T-helper 2 cell treated with Interferon-gamma antibody and Interleukin-4, amounts not matched to agents 5 μg/mL and 100 μg/mL, for 36 hours (primary cell): ENCODE data around the gene XKR7.
A peak's percentile ranks its signal among the peaks of the same experiment; 100 is the strongest.

Experiments
- DNase-seq: peaks from one replicate; pipeline ENCODE4 v3.0.0; 2021; ENCODE audit warnings: low spot score
- H3K27ac Mint-ChIP-seq: one replicate; pipeline ENCODE4 v1.8.0; 2021; ENCODE audit warnings: mild to moderate bottlenecking, mixed read lengths
- H3K27me3 Mint-ChIP-seq: one replicate; pipeline ENCODE4 v1.8.0; 2021; ENCODE audit warnings: low read depth, mixed read lengths
- H3K36me3 Mint-ChIP-seq: one replicate; pipeline ENCODE4 v1.8.0; 2021; ENCODE audit warnings: low read depth, mixed read lengths
- H3K4me1 Mint-ChIP-seq: one replicate; pipeline ENCODE4 v1.8.0; 2021; ENCODE audit warnings: low read depth, mixed read lengths
- H3K4me3 Mint-ChIP-seq: one replicate; pipeline ENCODE4 v1.8.0; 2022; ENCODE audit warnings: mild to moderate bottlenecking, moderate library complexity, mixed read lengths
- H3K9me3 Mint-ChIP-seq: one replicate; pipeline ENCODE4 v1.8.0; 2021; ENCODE audit warnings: mixed read lengths

XKR7 gene

DNA sequence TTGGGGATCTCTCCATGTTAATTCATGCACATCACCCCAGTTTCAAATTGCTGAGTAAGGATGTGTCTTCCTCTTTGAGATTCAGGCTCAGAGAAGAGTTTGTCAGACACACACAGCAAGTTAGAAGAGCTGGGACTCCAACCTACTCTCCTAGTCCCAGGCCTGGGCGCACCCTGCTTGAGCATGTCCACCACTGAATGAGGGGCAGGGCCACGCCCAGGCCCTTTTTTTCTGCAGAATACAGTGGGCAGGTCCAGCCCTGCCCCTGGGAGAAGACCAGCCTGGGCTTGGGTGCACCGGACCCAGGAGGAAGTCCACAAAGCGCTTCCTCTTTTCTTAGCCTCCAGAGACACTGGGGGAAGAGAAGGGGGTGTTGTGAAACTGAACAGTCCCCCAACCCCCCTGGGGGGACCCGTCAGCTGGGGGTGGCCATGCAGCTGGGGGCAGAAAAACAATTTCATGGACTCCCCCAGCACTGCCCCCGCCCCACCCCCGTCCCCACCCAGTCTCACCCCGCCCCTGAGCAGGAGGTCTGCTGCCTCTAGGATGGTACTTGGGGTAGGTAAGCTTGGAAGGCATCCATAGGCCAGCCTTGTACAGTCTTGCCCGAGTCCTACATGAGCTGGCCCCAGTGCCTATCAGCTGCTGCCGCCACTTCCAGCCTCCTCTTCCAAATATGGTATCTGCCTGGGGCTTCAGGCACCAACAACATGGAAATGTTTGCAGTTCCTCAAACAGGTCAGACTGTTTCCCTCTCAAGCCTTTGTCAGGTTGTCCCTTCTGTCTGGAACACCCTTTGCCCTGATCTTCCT is 72.4 kb downstream of the XKR7 start:
- Mint-ChIP-seq H3K27ac (no peak overlapping the region), H3K27me3 (peaks cover 39% of the 10 kb centered on the region), H3K4me1 (no peaks in the 10 kb centered on the region), H3K36me3 (no peaks in the 10 kb centered on the region), H3K4me3 (no peak overlapping the region), H3K9me3 (no peaks in the 10 kb centered on the region)
- no peak for DNase-seq

DNA sequence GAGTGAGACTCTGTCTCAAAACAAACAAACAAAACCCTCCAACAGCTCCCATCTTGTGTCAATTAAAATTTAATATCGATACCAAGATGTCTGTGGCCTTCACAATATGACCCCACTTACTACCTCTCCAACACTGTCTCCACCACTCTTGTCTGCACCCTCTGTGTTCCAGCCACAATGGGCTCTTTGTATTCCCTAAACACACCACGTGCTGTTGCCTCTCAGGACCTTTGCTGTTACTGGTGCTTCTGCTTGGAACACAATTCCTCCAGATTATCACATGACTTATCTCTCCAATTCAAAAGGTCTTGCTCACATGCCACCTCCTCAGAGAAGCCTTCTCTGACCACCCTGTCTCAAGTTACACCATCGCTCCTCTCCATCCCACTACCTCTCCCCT is 78.0 kb downstream of the XKR7 start:
- H3K9me3 Mint-ChIP-seq = no peaks in the 10 kb centered on the region
- DNase-seq = no peak
- no peaks in the 10 kb centered on the region for H3K36me3 Mint-ChIP-seq
- H3K4me1 Mint-ChIP-seq = peaks cover 2% of the 10 kb centered on the region
- H3K27ac Mint-ChIP-seq = no peak overlapping the region
- H3K4me3 Mint-ChIP-seq = no peak overlapping the region
- peaks cover 57% of the 10 kb centered on the region for H3K27me3 Mint-ChIP-seq

DNA sequence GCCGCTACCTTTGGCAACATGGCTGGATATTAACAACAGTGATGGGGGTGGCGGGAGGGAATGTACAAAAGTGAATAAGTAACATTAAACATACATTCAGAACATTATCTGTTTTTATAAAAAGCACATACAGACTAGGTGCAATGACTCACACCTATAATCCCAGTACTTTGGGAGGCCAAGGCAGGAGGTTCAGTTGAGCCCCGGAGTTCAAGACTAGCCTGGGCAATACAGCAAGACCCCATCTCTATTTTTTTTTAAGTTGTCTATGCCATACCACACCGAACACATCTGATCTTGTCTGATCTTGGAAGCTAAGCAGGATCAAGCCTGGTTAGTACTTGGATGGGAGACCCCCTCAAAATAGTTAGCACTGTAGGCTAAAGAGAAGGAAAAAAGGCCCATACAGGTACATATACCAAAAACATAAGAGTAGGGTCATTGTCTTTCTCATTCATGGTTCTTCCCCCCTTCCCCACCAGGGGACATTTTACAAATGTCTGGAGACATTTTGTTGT is 82.4 kb downstream of the XKR7 start:
- Mint-ChIP-seq H3K4me1 (peaks cover 14% of the 10 kb centered on the region), H3K27me3 (peaks cover 59% of the 10 kb centered on the region), H3K27ac (no peak overlapping the region), H3K9me3 (no peaks in the 10 kb centered on the region), H3K4me3 (no peak overlapping the region), H3K36me3 (peaks cover 2% of the 10 kb centered on the region)
- DNase-seq = no peak

DNA sequence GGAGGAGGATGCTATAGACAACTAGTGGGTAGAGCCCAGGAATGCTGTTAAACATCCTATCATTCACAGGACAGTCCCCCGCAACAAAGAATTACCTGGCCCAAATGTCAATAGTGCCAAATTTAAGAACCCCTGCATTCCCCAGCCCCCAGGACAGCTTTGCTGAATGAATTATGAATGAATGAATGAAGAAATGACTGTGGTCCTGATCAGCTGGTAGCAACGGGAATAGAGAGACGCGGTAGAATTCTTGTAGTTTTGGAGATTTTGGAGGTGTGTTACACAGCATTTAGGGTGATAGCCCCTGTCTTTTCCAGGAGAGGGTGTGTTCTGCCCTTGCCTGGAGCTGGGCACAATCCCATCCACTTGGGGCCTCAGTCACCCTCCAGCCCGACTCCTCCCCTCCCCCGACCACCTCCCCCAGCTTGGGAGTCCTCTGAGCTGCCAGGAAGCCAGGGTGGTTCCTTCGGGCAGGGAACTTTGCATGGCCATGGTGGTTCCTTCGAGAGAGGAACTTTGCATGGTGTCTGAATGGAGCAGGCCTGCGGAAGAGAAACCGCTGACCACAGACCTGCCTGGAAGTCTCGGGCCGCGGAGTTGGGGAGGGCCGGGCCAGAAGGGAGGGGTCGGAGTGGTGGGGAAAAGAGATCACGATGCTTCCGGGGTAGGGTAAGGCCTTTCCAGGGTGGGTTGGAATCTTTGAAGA is 83.1 kb downstream of the XKR7 start:
- peaks cover 14% of the 10 kb centered on the region for H3K4me1 Mint-ChIP-seq
- peaks cover 2% of the 10 kb centered on the region for H3K36me3 Mint-ChIP-seq
- H3K4me3 Mint-ChIP-seq = peak overlapping the region; percentile 51
- no peak for DNase-seq
- no peaks in the 10 kb centered on the region for H3K9me3 Mint-ChIP-seq
- H3K27me3 Mint-ChIP-seq = peaks cover 55% of the 10 kb centered on the region
- no peak overlapping the region for H3K27ac Mint-ChIP-seq

DNA sequence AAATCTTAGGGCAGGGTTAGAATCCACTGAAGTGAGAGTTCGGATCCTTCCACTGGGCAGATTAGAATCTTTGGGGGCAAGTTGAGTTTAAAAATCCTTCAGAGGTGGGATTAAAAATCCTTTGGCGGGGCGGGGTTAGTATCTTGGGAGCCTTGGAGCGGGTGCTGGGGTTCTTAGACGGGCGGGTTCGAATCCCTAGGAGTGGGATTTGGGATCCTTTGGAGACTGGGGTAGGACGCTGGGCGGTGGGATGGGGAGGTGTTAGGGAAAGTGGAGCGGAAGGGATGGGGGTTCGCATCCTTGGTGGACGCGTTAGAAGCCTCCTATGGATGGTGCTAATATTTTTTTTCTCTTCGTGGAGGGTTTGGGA is 83.8 kb downstream of the XKR7 start:
- Mint-ChIP-seq H3K27ac (no peak overlapping the region), H3K27me3 (peaks cover 52% of the 10 kb centered on the region), H3K9me3 (no peaks in the 10 kb centered on the region), H3K4me1 (peaks cover 14% of the 10 kb centered on the region), H3K4me3 (peak overlapping the region; percentile 51), H3K36me3 (peaks cover 2% of the 10 kb centered on the region)
- DNase-seq = no peak

DNA sequence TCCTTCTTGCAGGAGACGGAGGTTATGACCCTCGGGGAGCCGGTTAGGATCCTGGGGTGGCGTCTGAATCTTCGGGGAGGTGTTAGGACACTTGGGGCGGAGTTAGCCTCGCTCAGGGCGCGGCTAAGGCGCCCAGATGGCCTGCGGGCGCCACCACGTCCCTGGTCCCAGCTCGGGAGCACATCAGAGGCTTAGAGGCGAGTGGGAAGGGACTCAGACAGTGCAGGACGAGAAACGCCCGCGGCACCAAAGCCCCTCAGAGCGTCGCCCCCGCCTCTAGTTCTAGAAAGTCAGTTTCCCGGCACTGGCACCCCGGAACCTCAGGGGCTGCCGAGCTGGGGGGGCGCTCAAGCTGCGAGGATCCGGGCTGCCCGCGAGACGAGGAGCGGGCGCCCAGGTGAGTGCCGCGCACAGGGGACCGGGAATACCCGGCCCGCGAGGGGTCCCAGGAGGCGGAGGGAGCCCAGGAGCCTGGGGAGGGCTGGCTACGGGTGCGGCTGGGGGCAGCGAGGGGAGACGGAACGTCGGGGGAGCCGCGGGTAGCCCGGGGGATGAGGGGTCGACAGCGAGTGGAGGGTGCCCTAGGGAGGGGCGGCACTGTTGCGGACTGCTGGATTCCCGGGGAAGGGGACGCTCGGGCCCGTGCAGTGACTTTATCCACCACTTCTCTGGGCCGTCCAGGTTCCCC is 84.3 kb downstream of the XKR7 start, which contains the start of gene HCK:
Gene HCK (plus strand): TSS at position 153 of the 688 bp plus-strand sequence.
- peaks cover 52% of the 10 kb centered on the region for H3K27me3 Mint-ChIP-seq
- no peak within 1 kb of the TSS for H3K27ac Mint-ChIP-seq
- peaks cover 14% of the 10 kb centered on the region for H3K4me1 Mint-ChIP-seq
- no peak for DNase-seq
- no peaks in the 10 kb centered on the region for H3K9me3 Mint-ChIP-seq
- peak within 1 kb of the TSS; percentile 51 for H3K4me3 Mint-ChIP-seq
- H3K36me3 Mint-ChIP-seq = peaks cover 2% of the 10 kb centered on the region

DNA sequence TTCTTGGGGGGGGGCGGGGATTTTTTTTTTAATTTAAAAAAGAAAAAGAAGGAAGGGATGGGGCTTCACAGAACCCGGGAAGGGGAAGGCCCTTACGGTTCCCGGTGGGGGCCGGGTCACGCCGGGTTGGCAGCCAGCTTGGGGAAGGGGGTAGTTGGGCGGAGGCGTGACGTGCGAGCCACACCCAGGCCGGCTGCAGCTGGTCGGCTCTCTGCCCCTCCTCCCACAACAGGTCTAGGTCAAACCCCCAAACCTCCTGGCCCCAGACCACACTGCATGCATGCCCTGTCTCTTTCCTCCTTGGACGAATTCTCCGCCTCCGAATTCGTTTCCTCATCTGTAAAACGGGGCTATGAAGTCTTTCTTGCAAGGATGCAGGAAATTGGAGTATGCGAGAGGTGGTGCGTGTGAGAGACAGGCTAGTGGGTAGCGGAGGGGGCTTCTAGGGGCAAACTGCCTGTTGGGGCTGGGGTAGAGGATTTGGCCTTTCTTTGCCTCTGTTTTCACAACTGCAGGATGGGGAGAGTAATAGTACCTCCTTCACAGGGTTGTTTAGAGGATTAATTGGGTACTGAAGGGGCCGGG is 84.9 kb downstream of the XKR7 start:
- no peak for DNase-seq
- Mint-ChIP-seq H3K4me1 (peaks cover 14% of the 10 kb centered on the region), H3K4me3 (peak overlapping the region; percentile 8), H3K27ac (no peak overlapping the region), H3K9me3 (no peaks in the 10 kb centered on the region), H3K36me3 (peaks cover 2% of the 10 kb centered on the region), H3K27me3 (peaks cover 51% of the 10 kb centered on the region)
